Loucy (cell line): ENCODE results near the gene DCP1A.

Experiments
- CTCF ChIP-seq: fragments of 200-600 bp; sonication (generic); conservative IDR thresholded peaks from 2 replicates; pipeline ENCODE4 v1.5.1; 2014; ENCODE audit warnings: mild to moderate bottlenecking, antibody characterized with exemption, low read length
- EZH2phosphoT487 ChIP-seq: fragments of 200-600 bp; IDR thresholded peaks from 2 replicates; pipeline ENCODE4 v1.6.1; 2018; ENCODE audit warnings: antibody characterized with exemption, mild to moderate bottlenecking, moderate library complexity, borderline replicate concordance

- TF ChIP-seq CTCF, result no peak
- TF ChIP-seq EZH2phosphoT487, result no peak
Observed at GRCh38 chr3:53295410-53295809, 51.9 kb downstream of the DCP1A start.
